ENCODE results near the gene ECPAS.

DNA sequence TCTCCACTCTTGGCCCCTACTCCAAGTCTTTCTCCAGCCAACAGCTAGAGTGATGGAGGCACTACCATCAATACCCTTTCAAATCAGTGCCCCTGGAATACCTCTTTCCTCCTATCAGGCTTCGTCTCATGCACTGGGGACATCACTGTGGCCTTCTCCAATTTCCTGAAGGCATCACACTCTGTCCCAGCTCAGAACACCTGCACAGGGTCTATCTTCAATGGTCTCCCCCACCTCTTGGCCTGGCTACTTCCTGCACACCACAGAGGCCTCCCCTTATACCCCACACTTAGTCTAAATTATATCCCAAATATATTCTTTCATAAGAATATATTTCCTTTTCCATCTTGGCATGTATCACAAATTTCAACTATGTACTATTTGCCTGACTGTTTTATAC is 34.5 kb downstream of the ECPAS start:
- TF ChIP-seq, protein P1, sequence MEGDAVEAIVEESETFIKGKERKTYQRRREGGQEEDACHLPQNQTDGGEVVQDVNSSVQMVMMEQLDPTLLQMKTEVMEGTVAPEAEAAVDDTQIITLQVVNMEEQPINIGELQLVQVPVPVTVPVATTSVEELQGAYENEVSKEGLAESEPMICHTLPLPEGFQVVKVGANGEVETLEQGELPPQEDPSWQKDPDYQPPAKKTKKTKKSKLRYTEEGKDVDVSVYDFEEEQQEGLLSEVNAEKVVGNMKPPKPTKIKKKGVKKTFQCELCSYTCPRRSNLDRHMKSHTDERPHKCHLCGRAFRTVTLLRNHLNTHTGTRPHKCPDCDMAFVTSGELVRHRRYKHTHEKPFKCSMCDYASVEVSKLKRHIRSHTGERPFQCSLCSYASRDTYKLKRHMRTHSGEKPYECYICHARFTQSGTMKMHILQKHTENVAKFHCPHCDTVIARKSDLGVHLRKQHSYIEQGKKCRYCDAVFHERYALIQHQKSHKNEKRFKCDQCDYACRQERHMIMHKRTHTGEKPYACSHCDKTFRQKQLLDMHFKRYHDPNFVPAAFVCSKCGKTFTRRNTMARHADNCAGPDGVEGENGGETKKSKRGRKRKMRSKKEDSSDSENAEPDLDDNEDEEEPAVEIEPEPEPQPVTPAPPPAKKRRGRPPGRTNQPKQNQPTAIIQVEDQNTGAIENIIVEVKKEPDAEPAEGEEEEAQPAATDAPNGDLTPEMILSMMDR (IDR thresholded peaks at IDR 0.05; ENCODE audit: insufficient read depth, low read length), result no peak
- TF ChIP-seq REST (IDR thresholded peaks at IDR 0.05; ENCODE audit: insufficient replicate concordance, low read depth) (no peak), POLR2AphosphoS5 (IDR thresholded peaks at IDR 0.05; ENCODE audit: low read depth) (no peak), GABPA (IDR thresholded peaks at IDR 0.05; ENCODE audit: low read depth) (no peak)

Measured in HL-60 (cell line).